H1 (cell line): ENCODE results near the gene PGLYRP1. TPM values are rescaled to one million over a fixed set of nuclear protein-coding genes. Genes with fewer than 3 reads are reported as not detected.

Experiments
- CTCF ChIA-PET: fragments of 300-600 bp; sonication (Branson Sonifier 250); formaldehyde crosslinking; loops from one replicate; lab custom pipeline; 2021; ENCODE audit not compliant: partially characterized antibody; lab: Charles Lee
- POLR2A ChIA-PET: fragments of 300-600 bp; sonication (Branson Sonifier 250); formaldehyde crosslinking; loops from one replicate; lab custom pipeline; 2021; ENCODE audit warnings: inconsistent platforms; ENCODE audit not compliant: partially characterized antibody; lab: Charles Lee
- DNase-seq, 2 experiments: peaks; one replicate each; pipeline versions ENCODE4 v3.0.0 to v3.0.0-alpha.2; 2010 to 2022; ENCODE audit warnings: low spot score in 2 of 2, low read depth in 1 of 2, mixed read lengths in 1 of 2
- FAIRE-seq: peaks from 2 replicates; lab custom pipeline; 2011; peaks lifted over from hg19 to GRCh38; lab: Jason Lieb, UNC
- H2AFZ ChIP-seq: 2 replicates; pipeline ENCODE4 v1.8.1; 2012; ENCODE audit warnings: low read length, inconsistent platforms
- H2AK5ac ChIP-seq: 2 replicates; pipeline ENCODE4 v1.6.1; 2013; ENCODE audit warnings: low read depth, low read length
- H2BK120ac ChIP-seq: replicated peaks from 2 replicates; pipeline ENCODE3; 2013; ENCODE audit warnings: low read depth, low read length, inconsistent platforms
- H2BK12ac ChIP-seq: 2 replicates; pipeline ENCODE4 v1.6.1; 2013; ENCODE audit warnings: low read depth, low read length
- H2BK15ac ChIP-seq: 2 replicates; pipeline ENCODE4 v1.6.1; 2013; ENCODE audit warnings: low read length
- H2BK20ac ChIP-seq: 2 replicates; pipeline ENCODE4 v1.6.1; 2013; ENCODE audit warnings: low read length
- H2BK5ac ChIP-seq: 2 replicates; pipeline ENCODE4 v1.6.1; 2013; ENCODE audit warnings: low read depth, low read length
- H3K14ac ChIP-seq: 2 replicates; pipeline ENCODE4 v1.6.1; 2013; ENCODE audit warnings: inconsistent platforms; ENCODE audit not compliant: insufficient read length
- H3K18ac ChIP-seq: 2 replicates; pipeline ENCODE4 v1.6.1; 2013; ENCODE audit warnings: low read length; ENCODE audit errors: extremely low read depth
- H3K23ac ChIP-seq: 2 replicates; pipeline ENCODE4 v1.6.1; 2013; ENCODE audit warnings: inconsistent platforms; ENCODE audit not compliant: insufficient read length
- H3K23me2 ChIP-seq: 2 replicates; pipeline ENCODE4 v1.6.1; 2013; ENCODE audit warnings: low read depth, low read length
- H3K27ac ChIP-seq: 2 replicates; pipeline ENCODE4 v1.6.1; 2011; ENCODE audit warnings: low read depth, low read length, inconsistent platforms
- H3K27me3 ChIP-seq, 4 experiments: replicated peaks in 1 of 4; 1 replicate in 1 of 4; 2 replicates in 3 of 4; pipeline versions ENCODE4 v1.6.1 to v1.8.1; 2011 to 2013; ENCODE audit warnings: low read length in 3 of 4, mild to moderate bottlenecking in 3 of 4, inconsistent platforms in 2 of 4, mixed read lengths in 2 of 4, moderate library complexity in 1 of 4; ENCODE audit not compliant: control insufficient read depth in 3 of 4, insufficient read depth in 3 of 4; ENCODE audit errors: extremely low read depth in 1 of 4
- H3K36me3 ChIP-seq, 4 experiments: 2 replicates each; pipeline versions ENCODE4 v1.6.1 to v1.8.1; 2011 to 2013; ENCODE audit warnings: mild to moderate bottlenecking in 4 of 4, low read length in 3 of 4, moderate library complexity in 2 of 4, control low read depth in 1 of 4, inconsistent platforms in 1 of 4; ENCODE audit not compliant: insufficient read depth in 4 of 4, control insufficient read depth in 2 of 4
- H3K4ac ChIP-seq: replicated peaks from 2 replicates; pipeline ENCODE3; 2013; ENCODE audit warnings: low read length, low read depth, mixed read lengths, inconsistent platforms; ENCODE audit not compliant: insufficient read length
- H3K4me1 ChIP-seq, 4 experiments: replicated peaks in 1 of 4; 1 replicate in 1 of 4; 2 replicates in 3 of 4; pipeline versions ENCODE4 v1.6.1 to v1.8.1; 2011 to 2013; ENCODE audit warnings: low read length in 3 of 4, inconsistent platforms in 2 of 4, mixed read lengths in 1 of 4; ENCODE audit not compliant: insufficient read depth in 4 of 4, control insufficient read depth in 3 of 4
- H3K4me2 ChIP-seq, 2 experiments: 2 replicates each; pipeline versions ENCODE4 v1.6.1 to v1.8.1; 2011 to 2013; ENCODE audit warnings: low read depth in 2 of 2, low read length in 2 of 2, control low read depth in 1 of 2, inconsistent platforms in 1 of 2, mild to moderate bottlenecking in 1 of 2; ENCODE audit not compliant: insufficient read depth in 1 of 2
- H3K4me3 ChIP-seq, 4 experiments: fragments of 200-600, 300-600 bp in 1 of 4; sonication (generic), shearing (Covaris generic), sonication (Bioruptor Twin) in 1 of 4; 2 replicates each; pipeline versions ENCODE4 v1.5.1 to v1.8.1; 2011 to 2016; ENCODE audit warnings: low read length in 4 of 4, low read depth in 3 of 4, control low read depth in 2 of 4, inconsistent platforms in 2 of 4, mild to moderate bottlenecking in 2 of 4, mixed read lengths in 1 of 4, moderate library complexity in 1 of 4; ENCODE audit not compliant: insufficient read depth in 2 of 4; ENCODE audit errors: extremely low read depth in 1 of 4
- H3K56ac ChIP-seq: replicated peaks from 2 replicates; pipeline ENCODE3; 2013; ENCODE audit warnings: low read depth, mild to moderate bottlenecking, mixed read lengths, low read length, inconsistent platforms; ENCODE audit not compliant: insufficient read length
- H3K79me1 ChIP-seq: 2 replicates; pipeline ENCODE4 v1.6.1; 2013; ENCODE audit warnings: low read depth, low read length, control low read depth
- H3K79me2 ChIP-seq, 2 experiments: 2 replicates each; pipeline versions ENCODE4 v1.6.1 to v1.8.1; 2012 to 2013; ENCODE audit warnings: low read length in 2 of 2, mild to moderate bottlenecking in 2 of 2, inconsistent platforms in 1 of 2; ENCODE audit not compliant: insufficient read depth in 2 of 2, control insufficient read depth in 1 of 2
- H3K9ac ChIP-seq, 4 experiments: replicated peaks in 1 of 4; 1 replicate in 1 of 4; 2 replicates in 3 of 4; pipeline versions ENCODE4 v1.6.1 to v1.8.1; 2011 to 2013; ENCODE audit warnings: low read depth in 3 of 4, low read length in 3 of 4, control low read depth in 2 of 4, mild to moderate bottlenecking in 2 of 4, moderate library complexity in 2 of 4, inconsistent platforms in 1 of 4; ENCODE audit errors: extremely low read depth in 1 of 4
- H3K9me3 ChIP-seq, 2 experiments: 2 replicates each; pipeline versions ENCODE4 v1.6.1 to v1.8.1; 2012 to 2013; ENCODE audit warnings: mild to moderate bottlenecking in 2 of 2, moderate library complexity in 2 of 2, control low read depth in 1 of 2, inconsistent platforms in 1 of 2, low read depth in 1 of 2, low read length in 1 of 2, mixed read lengths in 1 of 2; ENCODE audit not compliant: insufficient read depth in 2 of 2
- H4K20me1 ChIP-seq, 2 experiments: replicated peaks in 1 of 2; 2 replicates each; pipeline versions ENCODE3 to v1.8.1; 2011 to 2013; ENCODE audit warnings: inconsistent platforms in 2 of 2, low read length in 2 of 2, mild to moderate bottlenecking in 1 of 2; ENCODE audit not compliant: insufficient read depth in 2 of 2, control insufficient read depth in 1 of 2
- H4K5ac ChIP-seq: 2 replicates; pipeline ENCODE4 v1.6.1; 2013; ENCODE audit warnings: low read length, low read depth, mixed read lengths, inconsistent platforms; ENCODE audit not compliant: insufficient read length
- H4K8ac ChIP-seq: 2 replicates; pipeline ENCODE4 v1.8.0; 2013; ENCODE audit warnings: mild to moderate bottlenecking, moderate library complexity, low read length, inconsistent platforms; ENCODE audit not compliant: insufficient read depth; ENCODE audit errors: extremely low read depth
- H4K91ac ChIP-seq: replicated peaks from 2 replicates; pipeline ENCODE3; 2013; ENCODE audit warnings: low read length, mixed read lengths, inconsistent platforms; ENCODE audit not compliant: insufficient read length
- ATF2 ChIP-seq: IDR thresholded peaks from 2 replicates; pipeline ENCODE4 v1.6.1; 2012; ENCODE audit warnings: low read length, inconsistent platforms
- ATF3 ChIP-seq: IDR thresholded peaks from 2 replicates; pipeline ENCODE4 v1.6.1; 2011; ENCODE audit warnings: low read depth, mild to moderate bottlenecking, low read length; ENCODE audit not compliant: insufficient read depth
- CTBP2 ChIP-seq: IDR thresholded peaks from 2 replicates; pipeline ENCODE4 v1.7.0; 2011; ENCODE audit warnings: borderline replicate concordance, mild to moderate bottlenecking, moderate library complexity, mixed read lengths, low read length; ENCODE audit not compliant: insufficient read depth, insufficient read length
- POLR2AphosphoS5 ChIP-seq: IDR thresholded peaks from 2 replicates; pipeline ENCODE4 v1.6.1; 2011; ENCODE audit warnings: low read depth, low read length
- SIRT6 ChIP-seq: IDR thresholded peaks from one replicate; pipeline ENCODE4 v1.7.1; 2012; ENCODE audit warnings: low read length, inconsistent platforms
- SIX5 ChIP-seq: IDR thresholded peaks from 2 replicates; pipeline ENCODE4 v1.6.1; 2011; ENCODE audit warnings: mild to moderate bottlenecking, low read depth, low read length
- SP4 ChIP-seq: IDR thresholded peaks from 2 replicates; pipeline ENCODE4 v1.6.1; 2012; ENCODE audit warnings: low read length, inconsistent platforms
- TAF7 ChIP-seq: optimal IDR thresholded peaks from 2 replicates; pipeline ENCODE3; 2011; ENCODE audit warnings: low read depth, mild to moderate bottlenecking, inconsistent platforms, low read length, moderate library complexity, borderline replicate concordance
- TCF12 ChIP-seq: IDR thresholded peaks from 2 replicates; pipeline ENCODE4 v1.6.1; 2011; ENCODE audit warnings: low read depth, mild to moderate bottlenecking, low read length
- USF2 ChIP-seq: IDR thresholded peaks from 2 replicates; pipeline ENCODE4 v1.6.1; 2011; ENCODE audit warnings: low read length, improper control_type of control experiment
- YY1 ChIP-seq: IDR thresholded peaks from 2 replicates; pipeline ENCODE4 v1.6.1; 2011; ENCODE audit warnings: low read depth, mild to moderate bottlenecking, low read length
- WGBS, 2 experiments: shearing (Covaris generic) in 1 of 2; methylation state at CpG; one replicate each; pipeline versions ENCODE4 v1.1.6 to v1.1.7; 2013 to 2015; ENCODE audit warnings: low lambda C conversion rate in 2 of 2, mixed read lengths in 2 of 2, inconsistent platforms in 1 of 2, low coverage in 1 of 2, missing lambda C conversion rate in 1 of 2; ENCODE audit not compliant: insufficient replicate concordance in 2 of 2, insufficient coverage in 1 of 2, insufficient read length in 1 of 2; ENCODE audit errors: extremely low coverage in 1 of 2, missing lambda C conversion rate in 1 of 2; 5-methylcytosine and 5-hydroxymethylcytosine counted together
- polyA plus RNA-seq, 7 experiments: library from polyadenylated mRNA; depleted of rRNA in 3 of 7; stranded (reverse) in 5 of 7; unstranded in 2 of 7; fragments of >200 nt in 5 of 7; fragments of 200-250 nt in 2 of 7; gene quantifications; 1 replicate in 5 of 7; 2 replicates in 1 of 7; 4 replicates in 1 of 7; pipeline versions ENCODE4 v1.2.1 to v1.2.3, GENCODE V29; 2011 to 2013; ENCODE audit warnings: missing spikeins in 2 of 7, mixed read lengths in 2 of 7
- total RNA-seq: library from RNA; stranded (reverse); fragmentation: NEBNext Ultra II Directional; extraction: Animal tissue kit (Norgen Biotek cat#: 25700); gene quantifications from 2 replicates; pipeline ENCODE4 v1.2.1, GENCODE V29; 2021

Gene PGLYRP1
- total and polyA plus RNA-seq, 2 of the 8 experiments (the other 6 are each of a cell fraction or from before 2014, with no cell fraction given) = not detected

- ChIA-PET CTCF (interaction anchor here (0.7 to 17.0 kb wide), 4 partner anchors 43 to 951 kb away, joined by 3 to 250 read pairs (median 4); no protein-coding TSS in a partner anchor), POLR2A (interaction anchor here (1.1 to 2.7 kb wide), 4 partner anchors 10 to 362 kb away, joined by 3 to 7 read pairs (median 5); no protein-coding TSS in a partner anchor)
- FAIRE-seq (no peak), DNase-seq (no peak)
- Histone ChIP-seq H3K79me1 (no peaks in the 10 kb centered on the region), H2BK120ac (no peak overlapping the region), H3K23me2 (no peaks in the 10 kb centered on the region), H3K27me3 (0 out of 7 replicates have a peak, but pooled peaks cover 0 to 2% (median 0%) of the 10 kb centered on the region in 4 experiments), H2BK12ac (no peak overlapping the region), H2BK5ac (no peak overlapping the region), H2AFZ (no peak overlapping the region), H3K4me1 (peaks cover 0 to 14% (median 8%) of the 10 kb centered on the region in 4 experiments; a peak in 6 of 7 replicates), H4K20me1 (peaks cover 0 to 2% of the 10 kb centered on the region in 2 experiments), H3K23ac (no peak overlapping the region), H3K4ac (no peak overlapping the region), H2AK5ac (no peak overlapping the region), H4K91ac (no peak overlapping the region), H3K27ac (no peak overlapping the region), H3K79me2 (no peaks in the 10 kb centered on the region), H3K4me3 (no peak overlapping the region), H3K14ac (no peak overlapping the region), H4K5ac (no peak overlapping the region), H3K18ac (no peak overlapping the region), H2BK20ac (no peak overlapping the region), H4K8ac (no peak overlapping the region), H2BK15ac (no peak overlapping the region), H3K56ac (no peak overlapping the region), H3K9me3 (no peaks in the 10 kb centered on the region), H3K9ac (no peak overlapping the region), H3K36me3 (no peaks in the 10 kb centered on the region), H3K4me2 (no peak overlapping the region)
- 97% methylated on average over 11 of the region's 11 CpGs; no CpG with 5 or more reads in 1 of the 2 experiments for WGBS, 2 experiments
- TF ChIP-seq USF2 (no peak), ATF2 (no peak), TCF12 (no peak), TAF7 (no peak), CTBP2 (no peak), SIRT6 (no peak), ATF3 (no peak), SIX5 (no peak), YY1 (no peak), POLR2AphosphoS5 (no peak), SP4 (no peak)
Measured at GRCh38 chr19:46023311-46023779, 492 bp upstream of the PGLYRP1 start.
